Endothelial cell (in vitro differentiated cells): ENCODE measurements around the gene CENPX. TPM values are rescaled to one million over a fixed set of nuclear protein-coding genes. Genes with fewer than 3 reads are reported as not detected.
"Not testable (repeated sequence)": the region's sequence is repeated elsewhere in the genome, so short reads cannot be mapped to it uniquely, and the experiment has no call there.

ENCODE experiments used
- DNase-seq: peaks from one replicate; pipeline ENCODE4 v3.0.0; 2021; ENCODE audit warnings: low spot score
- H3K27ac Mint-ChIP-seq: one replicate; pipeline ENCODE4 v1.8.0; 2021; ENCODE audit warnings: mixed read lengths, inconsistent platforms; ENCODE audit not compliant: unreplicated experiment
- H3K27me3 Mint-ChIP-seq: one replicate; pipeline ENCODE4 v1.8.0; 2021; ENCODE audit warnings: mild to moderate bottlenecking, moderate library complexity, mixed read lengths, inconsistent platforms; ENCODE audit not compliant: unreplicated experiment
- H3K36me3 Mint-ChIP-seq: one replicate; pipeline ENCODE4 v1.8.0; 2021; ENCODE audit warnings: mild to moderate bottlenecking, low read depth, mixed read lengths, inconsistent platforms; ENCODE audit not compliant: unreplicated experiment
- H3K4me1 Mint-ChIP-seq: one replicate; pipeline ENCODE4 v1.8.0; 2021; ENCODE audit warnings: mild to moderate bottlenecking, mixed read lengths, inconsistent platforms; ENCODE audit not compliant: unreplicated experiment
- H3K4me3 Mint-ChIP-seq: one replicate; pipeline ENCODE4 v1.8.0; 2021; ENCODE audit warnings: mild to moderate bottlenecking, mixed read lengths, inconsistent platforms; ENCODE audit not compliant: unreplicated experiment
- H3K9me3 Mint-ChIP-seq: one replicate; pipeline ENCODE4 v1.8.0; 2021; ENCODE audit warnings: mixed read lengths, inconsistent platforms; ENCODE audit not compliant: unreplicated experiment
- total RNA-seq: library from RNA; stranded (reverse); fragmentation: NEBNext Ultra II Directional; extraction: Animal tissue kit (Norgen Biotek cat#: 25700); gene quantifications from one replicate; pipeline ENCODE4 v1.2.1, GENCODE V29; 2021; ENCODE audit not compliant: unreplicated experiment
- TF ChIP-seq, protein P1 (sequence below): fragments of 200-600 bp; sonication (generic); IDR thresholded peaks from one replicate; pipeline ENCODE4 v1.5.0; 2021; ENCODE audit warnings: antibody characterized with exemption; ENCODE audit not compliant: unreplicated experiment

The CENPX gene
- total RNA-seq, 1 donor from 2014 or later: 42.9 TPM

DNA sequence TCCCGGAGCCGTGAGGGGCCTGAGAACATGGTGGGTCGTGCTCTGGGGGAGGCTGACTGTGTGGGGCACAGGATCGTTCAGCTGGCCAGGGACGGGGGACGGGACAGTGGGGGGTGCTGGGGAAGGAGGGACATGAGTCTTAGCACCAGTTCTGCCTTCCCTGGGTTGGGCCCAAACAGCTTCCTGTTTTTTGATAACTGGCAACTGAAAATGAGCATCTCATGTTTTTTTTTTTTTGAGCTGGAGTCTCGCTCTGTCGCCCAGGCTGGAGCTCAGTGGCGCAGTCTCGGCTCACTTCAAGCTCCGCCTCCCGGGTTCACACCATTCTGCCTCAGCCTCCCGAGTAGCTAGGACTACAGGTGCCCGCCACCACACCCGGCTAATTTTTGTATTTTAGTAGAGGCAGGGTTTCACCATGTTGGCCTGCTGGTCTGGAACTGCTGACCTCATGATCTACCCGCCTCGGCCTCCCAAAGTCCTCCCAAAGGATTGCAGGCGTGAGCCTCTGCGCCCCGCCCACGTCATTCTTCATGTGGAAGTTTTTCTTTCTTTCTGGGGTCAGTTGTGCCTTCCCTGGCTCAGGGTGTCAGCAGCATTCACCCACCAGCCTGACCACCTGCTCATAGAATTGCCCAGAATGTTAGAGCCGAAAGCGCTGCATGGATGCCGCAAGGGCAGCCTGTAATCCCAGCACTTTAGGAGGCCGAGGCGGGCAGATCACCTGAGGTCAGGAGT, 38.9 kb downstream of the CENPX start:
- peaks cover 4% of the 10 kb centered on the region for H3K36me3 Mint-ChIP-seq
- TF ChIP-seq, protein P1, sequence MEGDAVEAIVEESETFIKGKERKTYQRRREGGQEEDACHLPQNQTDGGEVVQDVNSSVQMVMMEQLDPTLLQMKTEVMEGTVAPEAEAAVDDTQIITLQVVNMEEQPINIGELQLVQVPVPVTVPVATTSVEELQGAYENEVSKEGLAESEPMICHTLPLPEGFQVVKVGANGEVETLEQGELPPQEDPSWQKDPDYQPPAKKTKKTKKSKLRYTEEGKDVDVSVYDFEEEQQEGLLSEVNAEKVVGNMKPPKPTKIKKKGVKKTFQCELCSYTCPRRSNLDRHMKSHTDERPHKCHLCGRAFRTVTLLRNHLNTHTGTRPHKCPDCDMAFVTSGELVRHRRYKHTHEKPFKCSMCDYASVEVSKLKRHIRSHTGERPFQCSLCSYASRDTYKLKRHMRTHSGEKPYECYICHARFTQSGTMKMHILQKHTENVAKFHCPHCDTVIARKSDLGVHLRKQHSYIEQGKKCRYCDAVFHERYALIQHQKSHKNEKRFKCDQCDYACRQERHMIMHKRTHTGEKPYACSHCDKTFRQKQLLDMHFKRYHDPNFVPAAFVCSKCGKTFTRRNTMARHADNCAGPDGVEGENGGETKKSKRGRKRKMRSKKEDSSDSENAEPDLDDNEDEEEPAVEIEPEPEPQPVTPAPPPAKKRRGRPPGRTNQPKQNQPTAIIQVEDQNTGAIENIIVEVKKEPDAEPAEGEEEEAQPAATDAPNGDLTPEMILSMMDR: no peak
- no peaks in the 10 kb centered on the region for H3K4me1 Mint-ChIP-seq
- peaks cover 4% of the 10 kb centered on the region for H3K27me3 Mint-ChIP-seq
- no peak overlapping the region for H3K27ac Mint-ChIP-seq
- H3K4me3 Mint-ChIP-seq: no peak overlapping the region
- no peak for DNase-seq
- no peaks in the 10 kb centered on the region for H3K9me3 Mint-ChIP-seq

DNA sequence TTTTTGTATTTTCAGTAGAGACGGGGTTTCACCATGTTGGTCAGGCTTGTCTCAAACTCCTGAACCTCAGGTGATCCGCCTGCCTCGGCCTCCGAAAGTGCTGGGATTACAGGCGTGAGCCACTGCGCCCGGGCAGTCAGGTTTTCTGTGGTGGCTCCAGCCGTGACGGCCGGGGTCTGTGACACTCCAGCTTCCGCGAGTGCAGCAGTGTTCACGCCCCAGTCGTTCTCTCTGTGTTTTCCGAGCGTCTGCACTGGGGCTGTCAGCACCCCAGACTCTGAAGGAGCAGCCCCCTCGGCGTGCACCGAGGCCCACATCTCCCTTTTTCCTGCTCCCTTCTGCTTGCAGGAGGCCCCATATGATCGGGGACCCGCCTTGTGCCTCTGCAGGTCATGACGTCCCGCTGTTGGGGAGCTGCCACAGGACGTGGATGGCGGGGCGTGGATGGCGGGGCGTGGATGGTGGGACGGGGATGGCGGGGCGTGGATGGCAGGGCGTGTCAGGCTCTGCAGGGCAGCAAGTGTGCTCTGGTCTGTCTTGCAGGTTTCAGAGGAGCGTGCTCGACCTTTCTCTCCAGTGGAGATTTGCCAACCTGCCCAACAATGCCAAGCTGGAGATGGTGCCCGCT, 39.6 kb downstream of the CENPX start:
- H3K4me1 Mint-ChIP-seq: no peaks in the 10 kb centered on the region
- H3K27ac Mint-ChIP-seq: no peak overlapping the region
- no peak for DNase-seq
- no peak overlapping the region for H3K4me3 Mint-ChIP-seq
- H3K27me3 Mint-ChIP-seq: peaks cover 4% of the 10 kb centered on the region
- peaks cover 4% of the 10 kb centered on the region for H3K36me3 Mint-ChIP-seq
- TF ChIP-seq, protein P1: no peak
- no peaks in the 10 kb centered on the region for H3K9me3 Mint-ChIP-seq

DNA sequence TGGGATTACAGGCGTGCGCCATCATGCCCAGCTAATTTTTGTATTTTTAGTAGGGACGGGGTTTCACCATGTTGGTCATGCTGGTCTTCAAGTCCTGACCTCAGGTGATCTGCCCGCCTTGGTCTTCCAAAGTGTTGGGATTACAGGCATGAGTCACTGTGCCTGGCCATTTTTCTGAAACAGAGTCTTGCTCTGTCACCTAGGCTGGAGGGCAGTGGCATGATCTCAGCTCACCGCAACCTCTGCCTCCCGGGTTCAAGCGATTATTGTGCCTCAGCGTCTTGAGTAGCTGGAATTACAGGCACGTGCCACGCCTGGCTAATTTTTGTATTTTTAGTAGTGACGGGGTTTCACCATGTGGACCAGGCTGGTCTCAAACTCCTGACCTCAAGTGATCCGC, 41.2 kb downstream of the CENPX start:
- H3K27ac Mint-ChIP-seq, H3K36me3 Mint-ChIP-seq, H3K4me1 Mint-ChIP-seq, H3K4me3 Mint-ChIP-seq, H3K9me3 Mint-ChIP-seq, H3K27me3 Mint-ChIP-seq, DNase-seq: not testable (repeated sequence)

DNA sequence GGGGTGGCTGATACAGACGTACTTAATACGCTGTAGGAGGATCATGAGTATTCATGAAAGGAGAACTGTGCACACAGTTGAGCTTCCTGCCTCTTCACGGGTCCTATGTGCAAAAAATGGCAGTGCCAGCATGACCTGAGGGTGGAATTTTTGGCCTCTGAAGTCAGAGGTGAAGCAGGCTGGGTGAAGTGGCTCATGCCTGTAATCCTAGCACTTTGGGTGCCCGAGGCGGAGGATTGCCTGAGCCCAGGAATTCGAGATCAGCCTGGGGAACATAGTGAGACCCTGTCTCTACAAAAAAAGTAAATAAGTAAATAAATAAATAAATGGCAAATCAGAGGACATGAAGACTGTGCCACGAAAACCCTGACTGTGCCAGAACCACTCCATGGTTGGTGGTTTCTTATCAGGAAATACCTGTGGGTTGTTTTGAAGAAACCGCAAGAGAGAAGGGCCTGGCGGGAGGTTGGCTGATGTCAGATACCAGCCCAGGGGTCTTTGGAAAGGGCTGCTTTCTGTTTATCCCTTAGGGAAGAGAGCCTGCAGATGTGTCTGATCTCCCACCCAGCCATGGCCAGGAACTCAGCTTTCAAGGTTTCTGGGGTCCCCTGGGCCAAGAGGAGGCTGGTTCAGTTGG, 41.9 kb downstream of the CENPX start:
- H3K27ac Mint-ChIP-seq: no peak overlapping the region
- no peak for DNase-seq
- no peaks in the 10 kb centered on the region for H3K4me1 Mint-ChIP-seq
- TF ChIP-seq, protein P1: no peak
- peaks cover 4% of the 10 kb centered on the region for H3K36me3 Mint-ChIP-seq
- no peaks in the 10 kb centered on the region for H3K9me3 Mint-ChIP-seq
- peaks cover 9% of the 10 kb centered on the region for H3K27me3 Mint-ChIP-seq
- H3K4me3 Mint-ChIP-seq: no peak overlapping the region

DNA sequence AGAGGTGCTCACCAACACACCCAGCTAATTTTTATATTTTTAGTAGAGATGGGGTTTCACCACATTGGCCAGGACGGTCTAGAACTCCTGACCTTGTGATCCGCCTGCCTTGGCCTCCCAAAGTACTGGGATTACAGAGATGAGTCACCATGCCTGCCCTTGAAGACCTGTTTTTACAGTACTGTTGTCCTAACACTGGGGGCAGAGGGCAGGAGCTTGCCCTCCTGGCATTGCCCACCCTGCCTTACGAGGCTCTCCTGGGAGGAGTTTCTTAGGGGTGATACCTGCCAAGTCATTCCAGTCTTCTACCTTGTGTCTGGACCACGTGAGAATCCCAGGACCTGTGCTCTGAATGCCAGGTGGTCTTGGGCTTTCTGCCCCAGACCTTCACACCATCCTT, 42.6 kb downstream of the CENPX start:
- TF ChIP-seq, protein P1: no peak
- no peaks in the 10 kb centered on the region for H3K9me3 Mint-ChIP-seq
- H3K4me1 Mint-ChIP-seq: no peaks in the 10 kb centered on the region
- peaks cover 3% of the 10 kb centered on the region for H3K36me3 Mint-ChIP-seq
- no peak overlapping the region for H3K27ac Mint-ChIP-seq
- peaks cover 9% of the 10 kb centered on the region for H3K27me3 Mint-ChIP-seq
- no peak for DNase-seq
- H3K4me3 Mint-ChIP-seq: no peak overlapping the region
